NCI-H1417 treated with DMSO at 0.1 percent for 48 hours (cell line): ENCODE results near the gene IL19.

Experiments used
- DNase-seq: peaks from one replicate; lab custom pipeline; 2025; lab: John Stamatoyannopoulos, UW

IL19 gene

GRCh38 chr1:206800891-206801290 is 30.3 kb downstream of the IL19 start:
- DNase-seq = no peak

- DNase-seq = no peak
Measured at GRCh38 chr1:206801467-206801866, 30.9 kb downstream of the IL19 start.

- no peak for DNase-seq
Measured at GRCh38 chr1:206802401-206802800, 31.8 kb downstream of the IL19 start.

GRCh38 chr1:206803221-206803730 is 32.7 kb downstream of the IL19 start:
- DNase-seq = no peak

GRCh38 chr1:206804156-206804737 is 33.7 kb downstream of the IL19 start:
- DNase-seq = no peak

GRCh38 chr1:206805357-206805756 is 34.8 kb downstream of the IL19 start:
- DNase-seq = no peak

GRCh38 chr1:206808615-206809014 is 38.0 kb downstream of the IL19 start:
- no peak for DNase-seq

- no peak for DNase-seq
Measured at GRCh38 chr1:206809504-206810084, 39.0 kb downstream of the IL19 start.

GRCh38 chr1:206812471-206812870 is 41.9 kb downstream of the IL19 start:
- DNase-seq = no peak

GRCh38 chr1:206814716-206815341 is 44.3 kb downstream of the IL19 start:
- DNase-seq = no peak

GRCh38 chr1:206816390-206817287 is 46.1 kb downstream of the IL19 start:
- no peak for DNase-seq

- DNase-seq = no peak
Measured at GRCh38 chr1:206821493-206821892, 50.9 kb downstream of the IL19 start.

- DNase-seq = no peak
Measured at GRCh38 chr1:206823727-206824126, 53.2 kb downstream of the IL19 start.

- DNase-seq = no peak
Measured at GRCh38 chr1:206824331-206824730, 53.8 kb downstream of the IL19 start.

- no peak for DNase-seq
Measured at GRCh38 chr1:206826394-206826793, 55.8 kb downstream of the IL19 start.

GRCh38 chr1:206828061-206828460 is 57.5 kb downstream of the IL19 start:
- no peak for DNase-seq

- no peak for DNase-seq
Measured at GRCh38 chr1:206828765-206829164, 58.2 kb downstream of the IL19 start.

GRCh38 chr1:206829282-206829681 is 58.7 kb downstream of the IL19 start:
- no peak for DNase-seq

GRCh38 chr1:206829875-206830274 is 59.3 kb downstream of the IL19 start:
- DNase-seq = no peak

- no peak for DNase-seq
Measured at GRCh38 chr1:206831650-206832049, 61.1 kb downstream of the IL19 start.

- DNase-seq = no peak
Measured at GRCh38 chr1:206832352-206832880, 61.8 kb downstream of the IL19 start.

GRCh38 chr1:206833106-206833680 is 62.6 kb downstream of the IL19 start:
- DNase-seq = no peak
